ENCODE data around the gene KLF1.

DNA sequence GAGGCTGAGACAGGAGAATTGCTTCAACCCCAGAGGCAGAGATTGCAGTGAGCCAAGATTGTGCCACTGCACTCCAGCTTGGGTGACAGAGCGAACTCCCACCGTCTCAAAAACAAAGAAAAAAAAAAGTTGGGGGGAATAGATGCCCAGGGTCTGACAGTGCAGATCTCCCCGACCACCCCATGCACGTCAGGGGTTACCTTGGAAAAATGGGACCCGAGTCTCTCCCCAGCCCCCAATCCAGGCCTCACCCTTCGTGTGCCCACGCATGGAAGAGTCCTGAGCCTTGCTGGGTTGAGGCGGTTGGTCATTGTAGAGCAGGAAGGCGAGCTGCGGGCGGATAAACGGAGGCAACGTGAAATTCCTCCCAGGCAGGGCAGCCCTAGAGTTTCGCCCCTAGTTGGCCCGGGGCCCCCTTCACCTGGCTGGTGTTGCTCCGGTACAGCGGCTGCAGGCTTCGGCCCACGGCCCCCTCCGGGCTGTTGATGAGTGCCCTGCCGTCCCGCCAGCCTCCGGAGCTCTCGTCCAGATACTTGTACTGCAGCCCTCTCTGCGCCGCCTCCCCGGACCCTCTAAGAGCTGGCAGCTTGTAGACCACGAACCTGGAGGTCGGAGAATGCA lies 6.3 kb downstream of the KLF1 start:
- TF ChIP-seq EP300 (IDR thresholded peaks at IDR 0.05) (no peak), POLR2A (IDR thresholded peaks at IDR 0.05) (no peak)

Data from suprapubic skin (tissue), 2 donors.